GM12878 (cell line): ENCODE data around the gene LY6G5C. TPM values are rescaled to one million over a fixed set of nuclear protein-coding genes. Genes with fewer than 3 reads are reported as not detected.

Source experiments
- ATAC-seq: fragments of 200-7000 bp; cut with Tn5 transposase; 3 replicates; pipeline ENCODE4 v1.9.1; 2020; ENCODE audit warnings: mild to moderate bottlenecking, moderate library complexity
- BruUV-seq: library from RNA; stranded (reverse); fragments of 400-500 nt; replicated peaks from 2 replicates; lab custom pipeline; 2021; lab: Mats Ljungman, UMichigan
- CTCF ChIA-PET: fragments of 300-600 bp; sonication (Branson Sonifier 250); formaldehyde crosslinking; extraction: SDS; loops from one replicate; lab custom pipeline; 2021; ENCODE audit warnings: inconsistent platforms; lab: Yijun Ruan, JAX
- POLR2A ChIA-PET: fragments of 350-600 bp; formaldehyde crosslinking; extraction: SDS; loops from one replicate; lab custom pipeline; 2021; ENCODE audit warnings: inconsistent platforms; lab: Charles Lee
- RAD21 ChIA-PET: fragments of 300-600 bp; sonication (Branson Sonifier 250); formaldehyde crosslinking; loops from one replicate; lab custom pipeline; 2023; ENCODE audit warnings: antibody characterized with exemption; ENCODE audit not compliant: unreplicated experiment; lab: Charles Lee
- SMC1A ChIA-PET: fragments of 300-600 bp; sonication (Branson Sonifier 250); formaldehyde crosslinking; loops from one replicate; lab custom pipeline; 2023; ENCODE audit not compliant: unreplicated experiment, uncharacterized antibody; lab: Charles Lee
- DNase-seq: peaks from one replicate; pipeline ENCODE4 v3.0.0-alpha.2; 2011; ENCODE audit warnings: low read depth, low spot score
- FAIRE-seq: peaks from 3 replicates; lab custom pipeline; 2011; peaks lifted over from hg19 to GRCh38; lab: Jason Lieb, UNC
- H2AFZ ChIP-seq: 2 replicates; pipeline ENCODE4 v1.6.0; 2011; ENCODE audit warnings: low read depth, low read length, control low read depth; ENCODE audit not compliant: control insufficient read depth
- H3K27ac ChIP-seq: 2 replicates; pipeline ENCODE4 v1.5.1; 2011; ENCODE audit warnings: control low read depth; ENCODE audit not compliant: control insufficient read depth, insufficient read depth
- H3K27me3 ChIP-seq, 2 experiments: replicated peaks in 1 of 2; 2 replicates each; pipeline versions ENCODE4 v1.6.0 to v1.6.1; 2011; ENCODE audit warnings: low read length in 1 of 2; ENCODE audit not compliant: control insufficient read depth in 2 of 2, insufficient read depth in 2 of 2
- H3K36me3 ChIP-seq, 2 experiments: 2 replicates each; pipeline ENCODE4 v1.5.1; 2011; ENCODE audit warnings: low read length in 1 of 2; ENCODE audit not compliant: control insufficient read depth in 2 of 2, insufficient read depth in 2 of 2
- H3K4me1 ChIP-seq: 2 replicates; pipeline ENCODE4 v1.6.1; 2011; ENCODE audit warnings: mild to moderate bottlenecking, low read length, moderate library complexity, mixed read lengths; ENCODE audit not compliant: control insufficient read depth, insufficient read depth
- H3K4me2 ChIP-seq: 2 replicates; pipeline ENCODE4 v1.6.0; 2011; ENCODE audit warnings: control low read depth; ENCODE audit not compliant: control insufficient read depth, insufficient read depth
- H3K4me3 ChIP-seq: fragments of 200-600 bp; sonication (generic); 2 replicates; pipeline ENCODE4 v1.5.1; 2016
- H3K79me2 ChIP-seq: 2 replicates; pipeline ENCODE4 v1.6.0; 2011; ENCODE audit warnings: low read length; ENCODE audit not compliant: control insufficient read depth, insufficient read depth
- H3K9ac ChIP-seq: 2 replicates; pipeline ENCODE4 v1.8.0; 2011; ENCODE audit warnings: low read length, control low read depth, mixed read lengths; ENCODE audit not compliant: control insufficient read depth, insufficient read depth
- H3K9me3 ChIP-seq: replicated peaks from 3 replicates; pipeline ENCODE4 v1.5.1; 2011; ENCODE audit warnings: mild to moderate bottlenecking, low read length; ENCODE audit not compliant: control insufficient read depth, insufficient read depth
- H4K20me1 ChIP-seq: 2 replicates; pipeline ENCODE4 v1.6.0; 2011; ENCODE audit not compliant: control insufficient read depth, insufficient read depth
- EGR1 ChIP-seq, 2 experiments: IDR thresholded peaks; 1 replicate in 1 of 2; 2 replicates in 1 of 2; pipeline ENCODE4 v1.6.1; 2011 to 2012; ENCODE audit warnings: low read depth in 2 of 2, low read length in 2 of 2, borderline replicate concordance in 1 of 2, mild to moderate bottlenecking in 1 of 2, moderate library complexity in 1 of 2
- HDAC2 ChIP-seq: fragments of 200-600 bp; sonication (generic); IDR thresholded peaks from 2 replicates; pipeline ENCODE4 v1.6.1; 2017
- IKZF1 ChIP-seq: fragments of 450-650 bp; conservative IDR thresholded peaks from 2 replicates; pipeline ENCODE4 v1.6.1; 2017; ENCODE audit warnings: antibody characterized with exemption, mild to moderate bottlenecking
- KAT2A ChIP-seq: conservative IDR thresholded peaks from 2 replicates; pipeline ENCODE4 v1.6.1; 2011; ENCODE audit warnings: low read depth, low read length; ENCODE audit not compliant: control insufficient read depth
- MEF2B ChIP-seq: fragments of 450-650 bp; IDR thresholded peaks from 2 replicates; pipeline ENCODE4 v1.6.1; 2018; ENCODE audit warnings: mild to moderate bottlenecking, moderate library complexity; ENCODE audit not compliant: partially characterized antibody, poor library complexity, severe bottlenecking
- PAX5 ChIP-seq: IDR thresholded peaks from 2 replicates; pipeline ENCODE4 v1.6.1; 2011; ENCODE audit warnings: low read depth, low read length, borderline replicate concordance
- RAD51 ChIP-seq: fragments of 450-650 bp; IDR thresholded peaks from 2 replicates; pipeline ENCODE4 v1.6.1; 2016; ENCODE audit warnings: moderate library complexity, mild to moderate bottlenecking, inconsistent platforms
- RB1 ChIP-seq: fragments of 450-650 bp; formaldehyde crosslinking; IDR thresholded peaks from 2 replicates; pipeline ENCODE4 v1.6.1; 2017; ENCODE audit warnings: mild to moderate bottlenecking, borderline replicate concordance
- RCOR1 ChIP-seq: conservative IDR thresholded peaks from 2 replicates; pipeline ENCODE4 v1.6.1; 2012; ENCODE audit warnings: low read depth, low read length, improper control_type of control experiment
- RFX5 ChIP-seq: IDR thresholded peaks from 2 replicates; pipeline ENCODE4 v1.6.1; 2011; ENCODE audit warnings: low read depth, low read length, improper control_type of control experiment
- SIN3A ChIP-seq: IDR thresholded peaks from 2 replicates; pipeline ENCODE4 v1.6.1; 2012; ENCODE audit warnings: low read depth, low read length, improper control_type of control experiment
- SIX5 ChIP-seq: IDR thresholded peaks from 2 replicates; pipeline ENCODE4 v1.6.1; 2011; ENCODE audit warnings: mild to moderate bottlenecking, low read depth, low read length, moderate library complexity; ENCODE audit not compliant: severe bottlenecking
- YY1 ChIP-seq: IDR thresholded peaks from 2 replicates; pipeline ENCODE4 v1.6.1; 2011; ENCODE audit warnings: low read depth, mild to moderate bottlenecking, low read length
- ZBTB33 ChIP-seq: fragments of 450-650 bp; IDR thresholded peaks from 2 replicates; pipeline ENCODE4 v1.6.1; 2017; ENCODE audit warnings: mild to moderate bottlenecking
- ZNF274 ChIP-seq: IDR thresholded peaks from one replicate; pipeline ENCODE4 v1.8.0; 2011; ENCODE audit not compliant: insufficient read length, insufficient read depth
- ZNF622 ChIP-seq: fragments of 450-650 bp; IDR thresholded peaks from 2 replicates; pipeline ENCODE4 v1.6.1; 2017; ENCODE audit warnings: mild to moderate bottlenecking, inconsistent platforms
- WGBS: methylation state at CpG from one replicate; pipeline ENCODE4 v1.1.6; 2016; ENCODE audit warnings: low lambda C conversion rate; ENCODE audit not compliant: insufficient replicate concordance, insufficient coverage; ENCODE audit errors: missing lambda C conversion rate; 5-methylcytosine and 5-hydroxymethylcytosine counted together
- in situ Hi-C: fragments of 300-500 bp; cut with MboI; formaldehyde crosslinking; loops from 9 replicates; pipeline ENCODE4 v1.14.3; 2018; ENCODE audit warnings: mixed read lengths
- intact Hi-C: fragments of 100-400 bp; cut with micrococcal nuclease; formaldehyde crosslinking; loops from one replicate; pipeline ENCODE4 v1.14.2; 2022; ENCODE audit not compliant: unreplicated experiment
- polyA plus RNA-seq, 11 experiments: library from polyadenylated mRNA; depleted of rRNA in 4 of 11; unstranded in 6 of 11; stranded (reverse) in 5 of 11; fragments of >200 nt; fragmentation: Nextera tagmentation in 4 of 11; fragmentation: Illumina TruSeq in 1 of 11; extraction: Ambion mirVana in 4 of 11; extraction: Trizol in 1 of 11; gene quantifications; 1 replicate in 1 of 11; 2 replicates in 10 of 11; pipeline versions ENCODE4 v1.2.1 to v1.2.3, GENCODE V29; 2011 to 2016; ENCODE audit warnings: inconsistent platforms in 2 of 11, missing spikeins in 2 of 11, low read depth in 1 of 11
- total RNA-seq, 4 experiments: library from RNA; depleted of rRNA in 3 of 4; stranded (reverse); fragments of >200 nt in 3 of 4; fragmentation: Illumina TruSeq in 1 of 4; extraction: Trizol in 1 of 4; gene quantifications; 2 replicates each; pipeline versions ENCODE4 v1.2.1 to v1.2.3, GENCODE V29; 2013 to 2021

The LY6G5C gene
- total and polyA plus RNA-seq, 10 of the 15 experiments (the other 5 are each of a cell fraction or from before 2014, with no cell fraction given): 0.76 to 6.1 (median 1.7) TPM

GRCh38 chr6:31705931-31706330, 25.1 kb upstream of the LY6G5C start:
- Histone ChIP-seq H3K4me1 (peaks cover 9% of the 10 kb centered on the region; the same call in 1 of the 2 replicates), H3K36me3 (no peaks in the 10 kb centered on the region), H3K4me3 (no peak overlapping the region), H3K27ac (no peak overlapping the region), H3K9me3 (no peaks in the 10 kb centered on the region), H3K9ac (no peak overlapping the region), H3K79me2 (peaks cover 15% of the 10 kb centered on the region), H2AFZ (no peak overlapping the region), H3K27me3 (no peaks in the 10 kb centered on the region), H3K4me2 (no peak overlapping the region), H4K20me1 (no peaks in the 10 kb centered on the region)
- SMC1A ChIA-PET: no interaction called here
- intact Hi-C loops (no loop called here), in situ Hi-C loops (no loop called here)
- CTCF ChIA-PET: interaction anchor here (0.9 to 1.1 kb wide), 3 partner anchors 9 to 64 kb away, joined by 3 to 5 read pairs (median 3); partner anchors contain the start of gene LY6G6D
- POLR2A ChIA-PET: interaction anchor here (0.6 to 1.2 kb wide), 2 partner anchors 26 to 575 kb away, joined by 3 to 4 read pairs; no protein-coding TSS in a partner anchor
- no peak for FAIRE-seq
- BruUV-seq: no TSS peak
- no peak for DNase-seq
- TF ChIP-seq RFX5 (no peak), ZNF622 (no peak), RAD51 (no peak), EGR1 (IDR thresholded peaks at IDR 0.05; ENCODE audit: borderline replicate concordance in 1 of 2, low read depth in 2 of 2, low read length in 2 of 2) (no peak), RCOR1 (no peak), HDAC2 (no peak), PAX5 (no peak), RB1 (no peak), YY1 (no peak), IKZF1 (no peak), SIX5 (no peak), MEF2B (no peak), KAT2A (no peak), ZBTB33 (no peak), SIN3A (no peak), ZNF274 (no peak)
- RAD21 ChIA-PET: no interaction called here
- ATAC-seq: no peak
- 36% methylated on average over 5 of the region's 6 CpGs for WGBS
